ENCODE data around the gene NGRN. TPM values are rescaled to one million over a fixed set of nuclear protein-coding genes. Genes with fewer than 3 reads are reported as not detected.
"Not testable (repeated sequence)": the region's sequence is repeated elsewhere in the genome, so short reads cannot be mapped to it uniquely, and the experiment has no call there.

NGRN gene
- total RNA-seq, 1 experiment from 2014 or later: 101 TPM

- ChIA-PET CTCF (interaction anchor here (0.6 to 2.0 kb wide), 5 partner anchors 9 to 18 kb away, joined by 3 to 6 read pairs (median 4); no protein-coding TSS in a partner anchor), POLR2A (no interaction called here)
- no peaks in the 10 kb centered on the region for H3K9me3 ChIP-seq
- no peaks in the 10 kb centered on the region for H3K27me3 Mint-ChIP-seq (ENCODE audit: insufficient read depth, unreplicated experiment)
- BruUV-seq (replicated peaks): no TSS peak
- H3K4me3 Mint-ChIP-seq (ENCODE audit: unreplicated experiment): no peak overlapping the region
- TF ChIP-seq CTCF (IDR thresholded peaks at IDR 0.05; ENCODE audit: insufficient read depth in 1 of 2, low read depth in 1 of 2, low read length in 1 of 2, severe bottlenecking in 1 of 2, unreplicated experiment in 1 of 2): no peak
- no peak overlapping the region for H3K27ac Mint-ChIP-seq (ENCODE audit: unreplicated experiment)
- no peaks in the 10 kb centered on the region for H3K27me3 ChIP-seq (replicated peaks; ENCODE audit: control insufficient read depth, insufficient read depth, low read length)
- no peaks in the 10 kb centered on the region for H3K9me3 Mint-ChIP-seq (ENCODE audit: unreplicated experiment)
- intact Hi-C loops (cut with micrococcal nuclease; ENCODE audit: unreplicated experiment): no loop called here
- H3K36me3 Mint-ChIP-seq (ENCODE audit: insufficient read depth, unreplicated experiment): peaks cover 5% of the 10 kb centered on the region
- no peaks in the 10 kb centered on the region for H3K36me3 ChIP-seq (ENCODE audit: control insufficient read depth, insufficient read depth, low read length)
- peaks cover 7% of the 10 kb centered on the region for H3K4me1 Mint-ChIP-seq (ENCODE audit: low read depth, unreplicated experiment)
- no peaks in the 10 kb centered on the region for H3K4me1 ChIP-seq
- DNase-seq: no peak
- no peak overlapping the region for H3K4me3 ChIP-seq (ENCODE audit: low read depth, low read length)
Measured at GRCh38 chr15:90301707-90302300, 36.3 kb downstream of the NGRN start.

GRCh38 chr15:90305355-90305754 lies 39.9 kb downstream of the NGRN start:
- H3K9me3 Mint-ChIP-seq (ENCODE audit: unreplicated experiment); H3K36me3 Mint-ChIP-seq (ENCODE audit: insufficient read depth, unreplicated experiment): not testable (repeated sequence)
- CTCF ChIA-PET: interaction anchor here (1.3 kb wide), 1 partner anchor 12 kb away, joined by 6 read pairs; no protein-coding TSS in a partner anchor

GRCh38 chr15:90305932-90306331 lies 40.5 kb downstream of the NGRN start:
- H3K4me3 ChIP-seq (ENCODE audit: low read depth, low read length): no peak overlapping the region
- Mint-ChIP-seq H3K36me3 (ENCODE audit: insufficient read depth, unreplicated experiment) (peaks cover 5% of the 10 kb centered on the region), H3K4me3 (ENCODE audit: unreplicated experiment) (no peak overlapping the region), H3K27me3 (ENCODE audit: insufficient read depth, unreplicated experiment) (no peaks in the 10 kb centered on the region), H3K9me3 (ENCODE audit: unreplicated experiment) (no peaks in the 10 kb centered on the region), H3K27ac (ENCODE audit: unreplicated experiment) (no peak overlapping the region), H3K4me1 (ENCODE audit: low read depth, unreplicated experiment) (peaks cover 7% of the 10 kb centered on the region)
- POLR2A ChIA-PET: no interaction called here
- CTCF ChIA-PET: interaction anchor here (1.3 kb wide), 1 partner anchor 12 kb away, joined by 4 read pairs; no protein-coding TSS in a partner anchor
- H3K27me3 ChIP-seq (replicated peaks; ENCODE audit: control insufficient read depth, insufficient read depth, low read length): no peaks in the 10 kb centered on the region
- TF ChIP-seq CTCF (IDR thresholded peaks at IDR 0.05; ENCODE audit: insufficient read depth in 1 of 2, low read depth in 1 of 2, low read length in 1 of 2, severe bottlenecking in 1 of 2, unreplicated experiment in 1 of 2): no peak
- H3K9me3 ChIP-seq: no peaks in the 10 kb centered on the region
- H3K36me3 ChIP-seq (ENCODE audit: control insufficient read depth, insufficient read depth, low read length): no peaks in the 10 kb centered on the region
- intact Hi-C loops (cut with micrococcal nuclease; ENCODE audit: unreplicated experiment): no loop called here
- H3K4me1 ChIP-seq: no peaks in the 10 kb centered on the region
- DNase-seq: no peak
- BruUV-seq (replicated peaks): no TSS peak

More at GRCh38 chr15:90305355-90305754, 39.9 kb downstream of the NGRN start:
- H3K4me1 Mint-ChIP-seq (ENCODE audit: low read depth, unreplicated experiment); H3K9me3 ChIP-seq; DNase-seq; H3K4me3 Mint-ChIP-seq (ENCODE audit: unreplicated experiment); H3K4me1 ChIP-seq; H3K27ac Mint-ChIP-seq (ENCODE audit: unreplicated experiment); POLR2A ChIA-PET; H3K36me3 ChIP-seq (ENCODE audit: control insufficient read depth, insufficient read depth, low read length); intact Hi-C loops (cut with micrococcal nuclease; ENCODE audit: unreplicated experiment); H3K27me3 Mint-ChIP-seq (ENCODE audit: insufficient read depth, unreplicated experiment); H3K4me3 ChIP-seq (ENCODE audit: low read depth, low read length); BruUV-seq (replicated peaks); H3K27me3 ChIP-seq (replicated peaks; ENCODE audit: control insufficient read depth, insufficient read depth, low read length): not testable (repeated sequence)

Measured in Caco-2 (cell line).